ENCODE measurements around the gene ANXA4.

DNA sequence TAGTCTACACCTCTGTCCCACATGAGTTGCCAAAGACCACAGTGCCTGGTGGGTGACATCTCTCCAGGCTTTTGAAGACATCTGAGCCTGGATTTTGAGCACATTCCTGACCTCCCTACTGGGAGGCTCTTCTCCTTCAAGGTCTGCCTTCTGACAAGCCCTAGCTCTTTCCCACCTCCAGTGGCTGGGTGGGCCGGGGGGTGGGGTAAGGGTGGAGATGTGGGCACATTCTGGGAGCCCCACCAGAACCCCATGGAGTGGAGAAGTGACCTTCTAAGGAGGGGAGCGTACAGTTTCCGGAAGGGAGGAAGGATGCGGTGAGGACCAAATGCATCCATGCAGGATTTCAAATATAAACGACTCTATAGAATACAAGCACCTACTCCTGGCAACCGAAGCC lies 27.9 kb upstream of the ANXA4 start:
- TF ChIP-seq EZH2 (IDR thresholded peaks at IDR 0.05; ENCODE audit: borderline replicate concordance, low read length): no peak
- TF ChIP-seq, protein P1, sequence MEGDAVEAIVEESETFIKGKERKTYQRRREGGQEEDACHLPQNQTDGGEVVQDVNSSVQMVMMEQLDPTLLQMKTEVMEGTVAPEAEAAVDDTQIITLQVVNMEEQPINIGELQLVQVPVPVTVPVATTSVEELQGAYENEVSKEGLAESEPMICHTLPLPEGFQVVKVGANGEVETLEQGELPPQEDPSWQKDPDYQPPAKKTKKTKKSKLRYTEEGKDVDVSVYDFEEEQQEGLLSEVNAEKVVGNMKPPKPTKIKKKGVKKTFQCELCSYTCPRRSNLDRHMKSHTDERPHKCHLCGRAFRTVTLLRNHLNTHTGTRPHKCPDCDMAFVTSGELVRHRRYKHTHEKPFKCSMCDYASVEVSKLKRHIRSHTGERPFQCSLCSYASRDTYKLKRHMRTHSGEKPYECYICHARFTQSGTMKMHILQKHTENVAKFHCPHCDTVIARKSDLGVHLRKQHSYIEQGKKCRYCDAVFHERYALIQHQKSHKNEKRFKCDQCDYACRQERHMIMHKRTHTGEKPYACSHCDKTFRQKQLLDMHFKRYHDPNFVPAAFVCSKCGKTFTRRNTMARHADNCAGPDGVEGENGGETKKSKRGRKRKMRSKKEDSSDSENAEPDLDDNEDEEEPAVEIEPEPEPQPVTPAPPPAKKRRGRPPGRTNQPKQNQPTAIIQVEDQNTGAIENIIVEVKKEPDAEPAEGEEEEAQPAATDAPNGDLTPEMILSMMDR (conservative IDR thresholded peaks at IDR 0.05 in 1 of 2, IDR thresholded peaks at IDR 0.05 in 1 of 2; ENCODE audit: extremely low read depth in 1 of 2, insufficient read depth in 1 of 2, low read depth in 1 of 2, low read length in 2 of 2): no peak

Measured in mammary epithelial cell (primary cell).